Natural killer cell (primary cell): Measurements from ENCODE around the gene TBC1D19. TPM values are rescaled to one million over a fixed set of nuclear protein-coding genes. Genes with fewer than 3 reads are reported as not detected.

Source experiments
- ATAC-seq, 3 donors: fragments of 150-1000 bp in 2 of 3; fragments of 200-7000 bp in 1 of 3; cut with Tn5 transposase; 1 replicate in 1 of 3; 2 replicates in 2 of 3; pipeline ENCODE4 v1.10.0; 2021; ENCODE audit warnings: mild to moderate bottlenecking in 2 of 3, moderate library complexity in 2 of 3
- DNase-seq, 2 donors: peaks; one replicate each; pipeline versions ENCODE4 v3.0.0 to v3.0.0-alpha.2; 2013 to 2021; ENCODE audit warnings: mixed read lengths in 1 of 2
- H3K27ac ChIP-seq: one replicate; pipeline ENCODE4 v1.5.1; 2013; ENCODE audit warnings: mild to moderate bottlenecking, low read length
- H3K27me3 ChIP-seq: one replicate; pipeline ENCODE4 v1.6.1; 2013; ENCODE audit warnings: low read length; ENCODE audit not compliant: control insufficient read depth, insufficient read depth
- H3K36me3 ChIP-seq: one replicate; pipeline ENCODE4 v1.6.1; 2013; ENCODE audit warnings: low read length; ENCODE audit not compliant: control insufficient read depth, insufficient read depth
- H3K4me1 ChIP-seq: one replicate; pipeline ENCODE4 v1.6.1; 2013; ENCODE audit warnings: low read length; ENCODE audit not compliant: control insufficient read depth, insufficient read depth
- H3K4me3 ChIP-seq: one replicate; pipeline ENCODE4 v1.5.1; 2013; ENCODE audit warnings: low read length
- H3K9me3 ChIP-seq: one replicate; pipeline ENCODE4 v1.6.1; 2013; ENCODE audit warnings: low read length; ENCODE audit not compliant: control insufficient read depth, insufficient read depth
- H3K27ac Mint-ChIP-seq, 2 donors: one replicate each; pipeline ENCODE4 v1.8.0; 2022; ENCODE audit warnings: mild to moderate bottlenecking in 2 of 2, mixed read lengths in 2 of 2, moderate library complexity in 1 of 2
- H3K27me3 Mint-ChIP-seq, 2 donors: one replicate each; pipeline ENCODE4 v1.8.0; 2022; ENCODE audit warnings: low read depth in 2 of 2, mixed read lengths in 2 of 2
- H3K36me3 Mint-ChIP-seq: one replicate; pipeline ENCODE4 v1.8.0; 2022; ENCODE audit warnings: mixed read lengths
- H3K4me1 Mint-ChIP-seq, 2 donors: one replicate each; pipeline ENCODE4 v1.8.0; 2022; ENCODE audit warnings: mixed read lengths in 2 of 2
- H3K4me3 Mint-ChIP-seq: one replicate; pipeline ENCODE4 v1.8.0; 2022; ENCODE audit warnings: mild to moderate bottlenecking, moderate library complexity, mixed read lengths
- H3K9me3 Mint-ChIP-seq, 2 donors: one replicate each; pipeline ENCODE4 v1.8.0; 2022; ENCODE audit warnings: mixed read lengths in 2 of 2
- WGBS: methylation state at CpG from one replicate; pipeline ENCODE4 v1.1.7; 2013; ENCODE audit warnings: missing lambda C conversion rate; ENCODE audit not compliant: insufficient coverage; 5-methylcytosine and 5-hydroxymethylcytosine counted together
- intact Hi-C: fragments of 100-400 bp; cut with micrococcal nuclease; formaldehyde crosslinking; loops from one replicate; pipeline ENCODE4 v1.14.2; 2022
- total RNA-seq, 4 donors: library from RNA; stranded (reverse); fragments of 120-200 nt in 1 of 4; gene quantifications; one replicate each; pipeline versions ENCODE4 v1.2.3 to v1.2.4, GENCODE V29; 2013 to 2022
- TF ChIP-seq, protein P1 (sequence below): fragments of 200-600 bp; IDR thresholded peaks from one replicate; pipeline ENCODE4 v1.8.0; 2022; ENCODE audit warnings: antibody characterized with exemption

The TBC1D19 gene
- total RNA-seq, 3 donors from 2014 or later (not counting 1 experiment from before 2014, with no cell fraction given): 13.0 to 21.3 (median 16.8) TPM

DNA sequence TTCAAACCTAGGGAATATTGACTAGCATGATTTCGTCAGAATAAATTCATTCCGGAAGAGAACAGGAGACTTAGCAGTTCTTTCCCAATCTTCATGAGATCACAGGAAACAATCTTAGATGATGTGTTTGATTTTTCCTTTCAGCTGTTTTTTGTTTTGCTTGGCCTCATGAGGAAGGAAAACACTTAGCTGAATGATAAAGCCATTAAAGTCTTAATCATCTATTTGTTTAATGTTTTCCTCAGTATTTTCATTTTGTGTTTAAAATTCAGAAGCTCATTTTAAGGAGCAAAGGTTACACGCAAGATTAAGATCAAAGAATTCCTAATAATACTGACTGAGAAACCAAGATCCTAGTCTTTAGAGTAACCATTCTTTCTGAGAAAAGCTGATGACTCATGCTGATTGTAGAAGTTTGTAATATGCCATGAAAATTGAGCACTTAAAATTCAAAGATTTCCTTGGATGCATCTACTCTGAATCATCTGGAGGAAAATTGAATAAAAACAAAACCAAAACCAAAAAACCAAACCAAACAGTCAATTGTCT, 15.4 kb upstream of the TBC1D19 start:
- intact Hi-C loops: no loop called here
- WGBS: 41% methylated on average over 3 of the region's 3 CpGs
- H3K27ac Mint-ChIP-seq: no peak overlapping the region
- Histone ChIP-seq H3K27me3 (peaks cover 5% of the 10 kb centered on the region), H3K27ac (no peak overlapping the region), H3K36me3 (no peaks in the 10 kb centered on the region), H3K9me3 (no peaks in the 10 kb centered on the region), H3K4me1 (no peaks in the 10 kb centered on the region), H3K4me3 (no peak overlapping the region)
- no peaks in the 10 kb centered on the region for H3K9me3 Mint-ChIP-seq
- DNase-seq (no peak), ATAC-seq (no peak)
- no peaks in the 10 kb centered on the region for H3K4me1 Mint-ChIP-seq
- TF ChIP-seq, protein P1, sequence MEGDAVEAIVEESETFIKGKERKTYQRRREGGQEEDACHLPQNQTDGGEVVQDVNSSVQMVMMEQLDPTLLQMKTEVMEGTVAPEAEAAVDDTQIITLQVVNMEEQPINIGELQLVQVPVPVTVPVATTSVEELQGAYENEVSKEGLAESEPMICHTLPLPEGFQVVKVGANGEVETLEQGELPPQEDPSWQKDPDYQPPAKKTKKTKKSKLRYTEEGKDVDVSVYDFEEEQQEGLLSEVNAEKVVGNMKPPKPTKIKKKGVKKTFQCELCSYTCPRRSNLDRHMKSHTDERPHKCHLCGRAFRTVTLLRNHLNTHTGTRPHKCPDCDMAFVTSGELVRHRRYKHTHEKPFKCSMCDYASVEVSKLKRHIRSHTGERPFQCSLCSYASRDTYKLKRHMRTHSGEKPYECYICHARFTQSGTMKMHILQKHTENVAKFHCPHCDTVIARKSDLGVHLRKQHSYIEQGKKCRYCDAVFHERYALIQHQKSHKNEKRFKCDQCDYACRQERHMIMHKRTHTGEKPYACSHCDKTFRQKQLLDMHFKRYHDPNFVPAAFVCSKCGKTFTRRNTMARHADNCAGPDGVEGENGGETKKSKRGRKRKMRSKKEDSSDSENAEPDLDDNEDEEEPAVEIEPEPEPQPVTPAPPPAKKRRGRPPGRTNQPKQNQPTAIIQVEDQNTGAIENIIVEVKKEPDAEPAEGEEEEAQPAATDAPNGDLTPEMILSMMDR: no peak
- peaks cover 6 to 17% of the 10 kb centered on the region in 2 donors for H3K27me3 Mint-ChIP-seq
- no peak overlapping the region for H3K4me3 Mint-ChIP-seq
- H3K36me3 Mint-ChIP-seq: no peaks in the 10 kb centered on the region

DNA sequence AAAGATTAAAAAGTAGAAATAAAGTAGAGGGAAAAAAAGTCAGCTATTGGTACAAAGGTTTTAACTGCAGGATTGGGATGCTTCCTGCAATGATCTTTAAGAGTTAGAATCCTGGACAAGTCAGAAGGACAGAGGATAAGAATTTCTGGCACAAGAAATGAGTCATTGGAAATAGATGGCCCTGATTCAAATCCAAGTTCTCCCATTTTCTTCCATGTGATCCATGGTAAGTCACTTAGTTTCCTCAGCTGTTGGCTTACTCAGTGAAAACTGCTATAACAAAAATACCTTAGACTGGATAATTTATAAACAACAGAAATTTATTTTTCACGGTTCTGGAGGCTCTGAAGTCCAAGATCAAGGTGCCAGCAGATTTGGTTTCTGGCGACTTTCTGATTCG, 13.3 kb upstream of the TBC1D19 start:
- no peaks in the 10 kb centered on the region for H3K36me3 ChIP-seq
- Mint-ChIP-seq H3K9me3 (no peaks in the 10 kb centered on the region), H3K4me1 (no peaks in the 10 kb centered on the region), H3K27me3 (no peaks in the 10 kb centered on the region), H3K36me3 (no peaks in the 10 kb centered on the region), H3K4me3 (no peak overlapping the region), H3K27ac (no peak overlapping the region)
- TF ChIP-seq, protein P1: no peak
- no peaks in the 10 kb centered on the region for H3K9me3 ChIP-seq
- DNase-seq (no peak), ATAC-seq (no peak)
- no peaks in the 10 kb centered on the region for H3K4me1 ChIP-seq
- H3K27me3 ChIP-seq: peaks cover 5% of the 10 kb centered on the region
- no peak overlapping the region for H3K4me3 ChIP-seq
- 86% methylated on average over 3 of the region's 3 CpGs for WGBS
- no peak overlapping the region for H3K27ac ChIP-seq
- intact Hi-C loops: no loop called here

DNA sequence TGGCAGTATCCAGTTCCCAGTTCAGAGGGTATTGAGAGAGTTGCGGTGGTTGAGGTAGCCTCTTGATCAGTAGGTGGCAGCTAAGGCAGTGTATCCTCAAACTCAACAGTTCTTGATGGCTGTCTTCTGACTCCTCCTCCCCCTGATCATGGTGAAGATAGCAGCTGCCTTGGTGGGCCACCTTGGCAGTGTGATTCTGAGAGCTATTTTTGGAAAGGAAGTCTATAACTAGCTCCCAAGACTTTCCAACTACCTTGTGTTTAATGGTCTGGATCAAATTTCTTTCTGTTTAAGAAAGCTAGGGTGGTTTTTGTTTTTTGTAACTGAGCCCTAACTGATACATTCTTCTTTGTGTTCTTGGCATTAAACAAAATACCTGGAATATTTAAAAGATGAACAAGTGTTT, 10.5 kb upstream of the TBC1D19 start:
- Histone ChIP-seq H3K9me3 (no peaks in the 10 kb centered on the region), H3K4me1 (no peaks in the 10 kb centered on the region), H3K4me3 (no peak overlapping the region), H3K27me3 (no peaks in the 10 kb centered on the region), H3K36me3 (no peaks in the 10 kb centered on the region), H3K27ac (no peak overlapping the region)
- H3K9me3 Mint-ChIP-seq: no peaks in the 10 kb centered on the region
- H3K4me1 Mint-ChIP-seq: no peaks in the 10 kb centered on the region
- no peaks in the 10 kb centered on the region for H3K36me3 Mint-ChIP-seq
- intact Hi-C loops: no loop called here
- TF ChIP-seq, protein P1: no peak
- no peak for ATAC-seq
- DNase-seq: peak in 1 of 2 donors; percentile 11
- H3K27ac Mint-ChIP-seq: no peak overlapping the region
- H3K27me3 Mint-ChIP-seq: peaks cover 0 to 4% of the 10 kb centered on the region in 2 donors
- no peak overlapping the region for H3K4me3 Mint-ChIP-seq
- WGBS: 50% methylated on average over 1 of the region's 1 CpG

DNA sequence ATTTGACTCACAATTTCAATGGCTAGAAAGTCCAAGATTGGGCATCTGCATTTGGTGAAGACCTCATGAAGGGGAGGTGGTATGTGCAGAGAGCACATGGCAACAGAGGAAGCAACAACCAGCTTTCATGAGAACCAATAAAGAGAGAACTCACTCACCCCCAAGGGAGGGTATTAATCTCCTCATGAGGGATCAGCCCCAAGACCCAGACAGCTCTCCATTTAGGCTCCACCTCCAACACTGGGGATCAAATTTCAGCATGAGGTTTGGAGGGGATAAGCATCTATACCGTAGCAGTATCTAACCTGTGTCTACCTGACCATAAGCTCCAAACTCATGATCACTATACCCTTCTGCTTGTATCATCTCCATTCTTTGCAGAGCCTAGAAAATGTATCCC, 9.3 kb upstream of the TBC1D19 start:
- H3K4me1 Mint-ChIP-seq: no peaks in the 10 kb centered on the region
- TF ChIP-seq, protein P1: no peak
- no peak overlapping the region for H3K27ac Mint-ChIP-seq
- no peak overlapping the region for H3K4me3 ChIP-seq
- H3K27me3 ChIP-seq: no peaks in the 10 kb centered on the region
- H3K9me3 ChIP-seq: no peaks in the 10 kb centered on the region
- no peaks in the 10 kb centered on the region for H3K36me3 Mint-ChIP-seq
- H3K27ac ChIP-seq: no peak overlapping the region
- no peak for ATAC-seq
- DNase-seq: no peak
- H3K4me3 Mint-ChIP-seq: no peak overlapping the region
- intact Hi-C loops: no loop called here
- H3K27me3 Mint-ChIP-seq: peaks cover 0 to 4% of the 10 kb centered on the region in 2 donors
- no peaks in the 10 kb centered on the region for H3K4me1 ChIP-seq
- no peaks in the 10 kb centered on the region for H3K36me3 ChIP-seq
- WGBS: 73% methylated on average over 1 of the region's 1 CpG
- H3K9me3 Mint-ChIP-seq: no peaks in the 10 kb centered on the region
